ENCODE data around the gene UNK.

- TF ChIP-seq EZH2 (IDR thresholded peaks at IDR 0.05; ENCODE audit: low read length, missing control alignments) (no peak), CTCF (conservative IDR thresholded peaks at IDR 0.05 in 1 of 2, IDR thresholded peaks at IDR 0.05 in 1 of 2; ENCODE audit: low read depth in 1 of 2, low read length in 2 of 2) (no peak)
These were observed 69.6 kb downstream of the UNK start for GRCh38 chr17:75854101-75854748.
